Left lung (tissue), 14 donors: Measurements from ENCODE around the gene CARF. TPM values are rescaled to one million over a fixed set of nuclear protein-coding genes. Genes with fewer than 3 reads are reported as not detected.

Source experiments
- ATAC-seq: fragments of 200-7000 bp; cut with Tn5 transposase; one replicate; pipeline ENCODE4 v1.9.1; 2020; ENCODE audit warnings: moderate library complexity
- DNase-seq, 4 donors: peaks; one replicate each; pipeline ENCODE4 v3.0.0-alpha.2; 2013 to 2020
- H3K27ac ChIP-seq, 2 donors: fragments of 200-600 bp; sonication (generic) in 1 of 2; one replicate each; pipeline versions ENCODE4 v1.5.0 to v1.8.0; 2020 to 2021
- H3K27me3 ChIP-seq, 2 donors: fragments of 200-600 bp; sonication (generic) in 1 of 2; one replicate each; pipeline versions ENCODE4 v1.5.0 to v1.8.0; 2020 to 2021
- H3K36me3 ChIP-seq, 2 donors: fragments of 200-600 bp; sonication (generic) in 1 of 2; one replicate each; pipeline versions ENCODE4 v1.5.0 to v1.8.0; 2020 to 2021
- H3K4me1 ChIP-seq, 2 donors: fragments of 200-600 bp; one replicate each; pipeline ENCODE4 v1.8.0; 2021
- H3K4me3 ChIP-seq, 2 donors: fragments of 200-600 bp; sonication (generic) in 1 of 2; one replicate each; pipeline versions ENCODE4 v1.5.0 to v1.8.0; 2020 to 2021; ENCODE audit warnings: mild to moderate bottlenecking in 1 of 2
- H3K9me3 ChIP-seq, 2 donors: fragments of 200-600 bp; sonication (generic) in 1 of 2; one replicate each; pipeline versions ENCODE4 v1.5.0 to v1.8.0; 2020 to 2021
- intact Hi-C, 2 donors: fragments of 100-400 bp; cut with DNase I; formaldehyde crosslinking; loops; one replicate each; pipeline versions ENCODE4 v1.11.2 to v1.14.2; 2022
- long read RNA-seq, 12 donors: library from polyadenylated mRNA in 2 of 12; unstranded in 2 of 12; transcript quantifications; one replicate each; pipeline ENCODE4 v2.0.0 and lab custom pipeline, GENCODE V29; 2019 to 2026
- polyA plus RNA-seq, 6 donors: library from polyadenylated mRNA; unstranded; fragments of 120-200 nt; gene quantifications; one replicate each; pipeline ENCODE4 v1.2.1, GENCODE V29; 2013; ENCODE audit not compliant: insufficient read length in 6 of 6
- total RNA-seq, 2 donors: library from RNA; stranded (reverse); fragmentation: NEBNext Ultra II Directional; extraction: Animal tissue kit (Norgen Biotek cat#: 25700); gene quantifications; one replicate each; pipeline ENCODE4 v1.2.1, GENCODE V29; 2021
- TF ChIP-seq, protein P1 (sequence below), 2 donors: fragments of 200-600 bp; sonication (generic) in 1 of 2; IDR thresholded peaks; one replicate each; pipeline versions ENCODE4 v1.5.0 to v1.8.0; 2021; ENCODE audit warnings: antibody characterized with exemption in 2 of 2
- donor health status: DM: no; HTN: yes; CAD: no.
- donor health status: DM: no; HTN: no; CAD: no.

The CARF gene, protein sequence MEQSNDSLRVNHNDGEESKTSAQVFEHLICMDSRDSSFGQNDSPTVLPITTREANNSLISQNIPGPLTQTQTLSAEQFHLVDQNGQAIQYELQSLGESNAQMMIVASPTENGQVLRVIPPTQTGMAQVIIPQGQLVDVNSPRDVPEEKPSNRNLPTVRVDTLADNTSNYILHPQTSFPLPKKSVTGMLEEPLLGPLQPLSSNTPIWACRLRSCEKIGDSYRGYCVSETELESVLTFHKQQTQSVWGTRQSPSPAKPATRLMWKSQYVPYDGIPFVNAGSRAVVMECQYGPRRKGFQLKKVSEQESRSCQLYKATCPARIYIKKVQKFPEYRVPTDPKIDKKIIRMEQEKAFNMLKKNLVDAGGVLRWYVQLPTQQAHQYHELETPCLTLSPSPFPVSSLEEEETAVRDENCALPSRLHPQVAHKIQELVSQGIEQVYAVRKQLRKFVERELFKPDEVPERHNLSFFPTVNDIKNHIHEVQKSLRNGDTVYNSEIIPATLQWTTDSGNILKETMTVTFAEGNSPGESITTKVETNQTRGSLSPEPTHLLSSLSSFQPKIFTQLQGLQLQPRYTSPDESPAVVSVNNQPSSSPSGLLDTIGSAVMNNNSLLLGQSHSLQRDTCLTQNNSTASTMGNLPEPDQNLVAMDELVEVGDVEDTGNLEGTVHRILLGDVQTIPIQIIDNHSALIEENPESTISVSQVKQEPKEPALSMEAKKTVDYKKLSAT
- total RNA-seq (1 to 10 TPM; 5.9 to 7.5 TPM), polyA plus RNA-seq (10 to 100 TPM; 12.7 to 19.8 (median 18.9) TPM)
- long read RNA-seq, donor 1, partial matches to known transcripts: 0 of 1 reads
- long read RNA-seq, donor 1, other reads (novel, unspliced or antisense): 0 of 1 reads
- long read RNA-seq, donor 2, partial matches to known transcripts: 25 of 25 reads
- long read RNA-seq, donor 2, other reads (novel, unspliced or antisense): 0 of 25 reads
- long read RNA-seq, donor 3: 0 reads
- long read RNA-seq, donor 4, partial matches to known transcripts: 0 of 3 reads
- long read RNA-seq, donor 4, other reads (novel, unspliced or antisense): 3 of 3 reads
- long read RNA-seq, donor 5: 0 reads
- long read RNA-seq, donor 6, full-length matches to known transcripts: 1 of 1 reads
- long read RNA-seq, donor 6, partial matches to known transcripts: 0 of 1 reads
- long read RNA-seq, donor 6, other reads (novel, unspliced or antisense): 0 of 1 reads
- long read RNA-seq, donor 7: 0 reads
- long read RNA-seq, donor 8: 0 reads
- long read RNA-seq, donor 9: 0 reads
- long read RNA-seq, donor 10: 0 reads
- long read RNA-seq, donor 11: 0 reads
- long read RNA-seq, donor 12: 0 reads

- H3K36me3 ChIP-seq: no peaks in the 10 kb centered on the region
- peak within 1 kb of the TSS; percentile 90 to 91 for H3K27ac ChIP-seq
- H3K4me3 ChIP-seq: peak within 1 kb of the TSS; percentile 54 to 57
- H3K9me3 ChIP-seq: no peaks in the 10 kb centered on the region
- no peaks in the 10 kb centered on the region for H3K27me3 ChIP-seq
- DNase-seq (peak; percentile 95 to 97 (median 96)), ATAC-seq (peak; percentile 96)
- intact Hi-C loops: no loop called here
- peaks cover 9 to 18% of the 10 kb centered on the region in 2 donors for H3K4me1 ChIP-seq
- TF ChIP-seq, protein P1, sequence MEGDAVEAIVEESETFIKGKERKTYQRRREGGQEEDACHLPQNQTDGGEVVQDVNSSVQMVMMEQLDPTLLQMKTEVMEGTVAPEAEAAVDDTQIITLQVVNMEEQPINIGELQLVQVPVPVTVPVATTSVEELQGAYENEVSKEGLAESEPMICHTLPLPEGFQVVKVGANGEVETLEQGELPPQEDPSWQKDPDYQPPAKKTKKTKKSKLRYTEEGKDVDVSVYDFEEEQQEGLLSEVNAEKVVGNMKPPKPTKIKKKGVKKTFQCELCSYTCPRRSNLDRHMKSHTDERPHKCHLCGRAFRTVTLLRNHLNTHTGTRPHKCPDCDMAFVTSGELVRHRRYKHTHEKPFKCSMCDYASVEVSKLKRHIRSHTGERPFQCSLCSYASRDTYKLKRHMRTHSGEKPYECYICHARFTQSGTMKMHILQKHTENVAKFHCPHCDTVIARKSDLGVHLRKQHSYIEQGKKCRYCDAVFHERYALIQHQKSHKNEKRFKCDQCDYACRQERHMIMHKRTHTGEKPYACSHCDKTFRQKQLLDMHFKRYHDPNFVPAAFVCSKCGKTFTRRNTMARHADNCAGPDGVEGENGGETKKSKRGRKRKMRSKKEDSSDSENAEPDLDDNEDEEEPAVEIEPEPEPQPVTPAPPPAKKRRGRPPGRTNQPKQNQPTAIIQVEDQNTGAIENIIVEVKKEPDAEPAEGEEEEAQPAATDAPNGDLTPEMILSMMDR (IDR thresholded peaks at IDR 0.05): no peak
Measured at GRCh38 chr2:202911512-202912341, at the start of gene CARF, which contains the start of gene WDR12. CARF (plus strand) TSS chr2:202912275; CDS start chr2:202941903, 29,628 bp downstream. WDR12 (minus strand) TSS chr2:202911673; CDS start chr2:202911476, 197 bp downstream.

- DNase-seq: peak; percentile 55 to 78 (median 74)
- TF ChIP-seq, protein P1 (IDR thresholded peaks at IDR 0.05): peak in 1 of 2 donors; percentile 26
- intact Hi-C loops: no loop called here
- no peaks in the 10 kb centered on the region for H3K9me3 ChIP-seq
- H3K27me3 ChIP-seq: peaks cover 0 to 16% of the 10 kb centered on the region in 2 donors
- peak overlapping the region; percentile 49 to 56 for H3K27ac ChIP-seq
- peak; percentile 87 for ATAC-seq
- H3K4me1 ChIP-seq: peaks cover 0 to 12% of the 10 kb centered on the region in 2 donors
- no peaks in the 10 kb centered on the region for H3K36me3 ChIP-seq
- peak overlapping the region; percentile 76 to 87 for H3K4me3 ChIP-seq
Measured at GRCh38 chr2:202870431-202871299, 41.4 kb upstream of the CARF start.

DNA sequence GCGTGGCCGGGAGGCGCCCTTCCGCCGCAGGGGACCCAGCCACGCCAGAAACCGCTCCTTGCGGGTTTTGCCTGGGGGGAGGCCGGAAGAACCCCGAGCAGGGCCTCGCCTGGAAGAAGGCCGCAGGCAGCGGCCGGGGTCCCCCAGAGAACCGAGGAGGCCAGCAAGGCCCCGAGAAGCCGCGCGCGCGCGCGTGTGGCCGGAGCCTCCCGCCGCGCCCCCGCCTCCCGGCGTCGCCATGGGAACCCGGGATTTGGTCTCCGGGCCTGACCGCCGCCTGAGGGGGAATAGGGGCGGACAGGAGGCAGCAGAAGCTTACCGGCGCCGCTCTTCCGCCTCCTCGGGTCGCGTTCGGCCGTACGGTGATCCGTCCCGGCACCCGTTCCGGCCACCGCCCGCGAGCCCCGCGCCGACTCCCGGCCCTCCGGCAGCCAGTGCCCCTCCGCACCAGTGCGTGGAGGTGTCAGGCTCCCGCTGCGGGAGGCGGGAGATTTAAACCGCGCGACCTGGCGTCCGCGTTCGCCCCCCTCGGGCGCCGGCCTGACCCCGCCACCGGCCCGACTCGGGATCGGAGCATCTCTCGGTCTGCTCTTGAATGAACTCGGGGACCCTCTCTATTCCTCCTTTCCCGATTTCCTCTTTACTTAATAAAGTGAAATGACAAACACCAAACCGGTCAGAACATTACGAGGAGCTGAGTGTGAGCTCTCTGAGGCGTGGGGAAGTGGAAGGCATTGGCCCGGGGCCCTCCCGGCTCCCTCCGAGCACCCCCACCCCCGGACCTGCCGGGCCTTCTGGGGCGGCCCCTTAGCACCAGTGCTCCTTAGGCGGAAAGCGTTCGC is 40.6 kb upstream of the CARF start, which contains the start of gene ICA1L:
Gene ICA1L, minus strand, starts transcription at position 467 of the 842 bp plus-strand sequence. CDS start 42,757 bp downstream, outside the sequence.
- Histone ChIP-seq H3K4me3 (peak within 1 kb of the TSS; percentile 76 to 87), H3K27me3 (peaks cover 0 to 16% of the 10 kb centered on the region in 2 donors), H3K9me3 (no peaks in the 10 kb centered on the region), H3K27ac (peak within 1 kb of the TSS; percentile 49 to 56), H3K4me1 (peaks cover 0 to 12% of the 10 kb centered on the region in 2 donors), H3K36me3 (no peaks in the 10 kb centered on the region)
- TF ChIP-seq, protein P1 (IDR thresholded peaks at IDR 0.05): no peak
- ATAC-seq (peak; percentile 90), DNase-seq (peak; percentile 64 to 91 (median 84))
- intact Hi-C loops: no loop called here
